ENCODE results near the gene ITGA7.

Gene ITGA7

GRCh38 chr12:55707841-55708694 lies at the start of gene ITGA7:
TSS of gene ITGA7 (minus strand) at chr12:55707904. CDS start at chr12:55707682, 222 bp downstream.
- DNase-seq = peak; percentile 65

- DNase-seq = no peak
Observed at GRCh38 chr12:55755246-55755645, 47.5 kb upstream of the ITGA7 start.

GRCh38 chr12:55748230-55748993 lies 40.7 kb upstream of the ITGA7 start:
- no peak for DNase-seq

DNA sequence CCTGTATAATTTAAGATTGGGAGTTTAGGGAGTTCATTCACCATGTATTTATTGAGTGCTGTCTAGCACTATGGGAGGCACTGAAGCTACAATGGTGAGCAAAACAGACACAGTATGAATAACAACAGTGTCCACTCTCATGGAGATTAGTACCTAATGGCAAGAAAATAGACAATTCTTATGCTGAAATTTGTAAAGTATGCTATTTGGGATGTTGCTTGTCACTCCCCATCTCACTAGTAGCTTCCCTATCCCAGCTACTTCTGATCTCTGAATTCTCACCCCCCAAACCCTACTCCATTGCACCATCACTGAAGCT lies 39.2 kb upstream of the ITGA7 start:
- no peak for DNase-seq

DNA sequence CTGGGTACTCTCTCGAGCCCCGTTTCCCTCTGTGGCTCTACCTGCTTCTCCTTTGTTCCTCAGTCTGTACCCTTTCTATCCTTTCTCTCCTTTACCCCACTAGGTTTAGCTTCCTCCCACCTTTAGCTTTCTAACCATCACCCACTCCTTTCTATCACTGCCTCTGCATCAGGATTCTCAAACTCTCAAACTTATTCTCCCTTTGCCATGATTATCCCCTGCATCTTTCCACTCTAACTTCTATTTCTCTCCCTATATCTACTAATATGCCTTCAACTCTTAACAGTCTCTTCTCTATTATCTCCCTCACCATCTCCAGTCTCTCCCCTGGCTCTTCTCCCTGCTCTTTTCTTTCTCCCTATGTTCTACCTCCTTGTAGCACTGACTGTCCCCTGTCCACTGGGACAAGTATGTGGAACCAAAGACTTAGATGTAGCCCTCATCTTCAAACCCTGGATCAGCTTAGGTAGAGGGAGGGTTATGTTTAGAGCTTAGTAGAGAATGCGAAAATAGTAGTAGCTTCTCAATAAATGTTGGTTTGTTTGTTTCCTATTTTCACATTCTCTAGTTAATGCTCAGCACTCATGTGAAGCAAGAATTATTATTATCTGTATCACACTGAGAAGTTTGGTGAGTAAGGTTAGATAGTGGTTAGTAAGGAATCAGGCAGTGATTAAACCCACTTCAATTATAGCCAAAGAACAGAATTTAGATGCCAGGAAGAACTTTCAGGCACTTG lies 38.6 kb upstream of the ITGA7 start:
- no peak for DNase-seq

DNA sequence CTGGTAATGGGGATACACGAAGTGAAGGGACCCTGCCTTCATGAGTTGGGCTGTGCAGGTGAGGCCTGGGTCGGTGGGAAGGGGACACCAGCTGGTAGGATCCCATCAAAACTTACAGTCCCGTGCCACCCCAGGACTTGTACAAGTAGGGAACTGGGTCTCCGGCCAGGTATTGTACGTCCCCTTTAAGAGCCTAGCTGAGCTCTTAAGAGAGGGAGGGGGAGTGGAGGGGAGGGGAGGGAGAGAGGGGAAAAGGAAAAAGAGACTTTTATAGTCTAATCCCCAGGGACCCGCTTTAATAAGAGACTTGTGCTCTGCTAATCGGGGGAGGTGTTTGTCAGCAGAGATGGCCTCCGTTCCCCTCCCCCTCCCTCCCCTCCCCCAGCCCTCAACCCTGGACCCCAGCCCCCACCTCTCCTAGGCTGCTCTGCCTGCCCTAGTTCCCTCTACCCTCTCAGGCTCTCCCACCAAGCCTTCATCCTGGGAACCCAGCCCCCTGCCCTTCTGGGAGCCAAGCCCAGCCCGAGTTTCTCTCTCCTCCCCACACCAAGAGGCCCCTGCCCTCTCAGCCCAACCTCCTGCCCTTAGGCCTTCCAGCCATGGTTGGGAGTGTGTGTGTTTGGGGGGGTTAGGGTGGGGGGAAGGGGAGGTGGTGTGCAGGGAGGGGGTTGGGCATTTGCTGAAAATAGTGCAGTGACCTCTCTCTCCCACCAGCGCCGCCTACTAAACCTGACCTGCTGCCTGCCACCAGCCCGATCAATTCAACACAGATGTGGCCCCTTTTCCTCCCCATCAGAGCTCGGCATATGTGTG lies 37.9 kb upstream of the ITGA7 start:
- DNase-seq = no peak

- DNase-seq = no peak
Observed at GRCh38 chr12:55744340-55745030, 36.8 kb upstream of the ITGA7 start.

- DNase-seq = peak; percentile 53
Observed at GRCh38 chr12:55743406-55744339, 36.0 kb upstream of the ITGA7 start.

GRCh38 chr12:55742719-55743405 lies 35.2 kb upstream of the ITGA7 start, which contains the start of gene GDF11:
TSS of gene GDF11 (plus strand) at chr12:55743122. CDS start at chr12:55743317, 195 bp downstream.
- DNase-seq = peak; percentile 83

- no peak for DNase-seq
Observed at GRCh38 chr12:55741931-55742680, 34.4 kb upstream of the ITGA7 start.

- DNase-seq = no peak
Observed at GRCh38 chr12:55739025-55739378, 31.3 kb upstream of the ITGA7 start.

- peak; percentile 91 for DNase-seq
Observed at GRCh38 chr12:55738123-55739024, 30.7 kb upstream of the ITGA7 start.

DNA sequence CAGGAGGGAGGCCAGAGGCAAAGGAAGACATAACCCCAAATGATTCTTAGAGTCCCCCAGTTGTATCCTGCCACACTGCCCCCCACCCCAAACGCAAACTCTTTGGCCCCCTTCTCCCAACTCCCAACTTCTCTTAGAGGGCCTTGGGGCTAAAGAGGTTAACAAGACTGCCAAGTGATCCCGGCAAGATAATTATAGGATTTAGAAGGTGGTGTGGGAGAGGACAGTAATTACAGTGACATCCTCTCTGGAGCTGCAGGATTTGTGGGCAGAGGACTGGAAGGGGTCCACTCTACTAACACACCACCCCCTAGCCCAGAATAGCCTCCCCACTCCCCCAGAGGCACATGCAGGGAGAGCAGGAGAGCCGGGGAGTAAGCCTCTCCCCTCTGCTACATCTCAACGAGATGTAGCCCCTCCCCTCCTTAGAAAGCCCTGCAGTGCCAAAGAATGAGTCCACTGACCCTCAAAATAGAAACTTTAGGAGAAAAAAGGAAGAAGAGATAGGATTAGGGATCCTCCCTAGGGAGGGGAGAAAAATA lies 29.9 kb upstream of the ITGA7 start:
- DNase-seq = no peak

DNA sequence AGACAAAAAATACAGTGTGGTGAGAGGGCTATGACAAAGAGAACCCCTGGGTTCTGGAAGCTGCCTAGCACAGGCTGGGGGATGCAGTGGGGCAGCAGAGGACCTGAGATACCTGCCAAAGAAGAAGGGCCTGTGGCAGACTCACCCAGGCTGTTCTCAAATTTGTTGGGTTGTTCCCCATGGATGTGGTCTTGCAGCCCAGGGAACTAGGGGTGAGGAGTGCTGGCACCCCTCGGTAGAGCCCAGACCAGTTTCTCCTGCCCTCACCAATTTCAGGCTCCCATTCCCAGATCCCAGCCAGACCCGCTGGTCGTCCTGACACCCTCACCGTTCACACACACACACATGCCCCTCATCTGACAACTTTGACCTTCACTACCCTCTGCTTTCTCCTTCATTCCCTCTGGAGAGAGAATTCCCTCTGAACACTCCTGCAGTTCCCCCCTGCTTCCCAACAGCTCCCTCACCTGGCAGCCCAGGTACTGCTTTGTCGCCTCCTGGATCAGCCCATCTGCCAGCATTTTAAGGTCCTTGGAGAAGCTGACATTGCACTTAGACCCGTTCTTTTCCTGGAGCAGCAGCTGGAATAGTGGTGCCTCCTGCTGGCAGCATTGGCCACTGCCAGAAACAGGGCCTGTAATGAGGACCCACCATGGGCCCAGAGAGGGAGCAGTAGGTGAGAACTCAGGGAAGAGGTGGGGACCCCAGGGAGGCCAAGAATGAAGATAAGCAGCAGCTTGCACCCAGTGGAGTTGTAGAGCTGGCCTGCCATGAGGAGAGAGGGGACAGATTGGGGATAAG lies 29.3 kb upstream of the ITGA7 start:
- DNase-seq = peak; percentile 72

- no peak for DNase-seq
Observed at GRCh38 chr12:55736076-55736475, 28.4 kb upstream of the ITGA7 start.

DNA sequence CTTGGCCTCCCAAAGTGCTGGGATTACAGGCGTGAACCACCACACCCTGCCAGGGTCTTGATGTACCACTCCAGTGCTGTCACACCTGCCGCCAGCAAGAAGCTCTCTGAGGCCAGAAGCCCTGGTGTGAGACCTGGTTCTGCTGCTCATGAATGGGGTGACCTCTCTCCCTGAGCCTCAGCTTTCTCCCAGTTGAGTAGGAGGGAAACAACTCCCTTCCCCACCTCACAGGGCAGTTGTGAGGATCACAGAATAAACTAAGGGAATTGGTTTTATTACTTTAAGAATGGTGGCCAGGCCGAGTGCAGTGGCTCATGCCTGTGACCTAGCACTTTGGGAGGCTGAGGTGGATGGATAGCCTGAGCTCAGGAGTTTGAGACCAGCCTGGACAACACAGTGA lies 26.9 kb upstream of the ITGA7 start:
- DNase-seq = no peak

DNA sequence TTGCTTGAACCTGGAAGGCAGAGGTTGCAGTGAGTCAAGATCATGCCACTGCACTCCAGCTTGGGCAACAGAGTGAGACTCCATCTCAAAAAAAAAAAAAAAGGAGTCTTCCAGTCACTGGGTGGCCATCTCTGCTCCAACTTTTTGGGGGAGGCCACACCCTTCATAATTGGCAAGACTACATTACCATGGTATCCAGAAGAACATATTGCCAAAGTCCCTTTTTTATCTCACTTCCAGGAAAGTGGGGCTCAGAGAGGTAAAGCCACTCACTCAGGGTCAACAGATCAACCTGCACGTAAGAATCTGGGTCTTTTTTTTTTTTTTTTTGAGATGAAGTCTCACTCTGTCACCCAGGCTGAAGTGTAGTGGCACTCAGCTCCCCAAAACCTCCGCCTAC lies 26.2 kb upstream of the ITGA7 start:
- DNase-seq = no peak
